GM10266 (cell line): ENCODE data around the gene CNNM1.

Experiments
- DNase-seq: peaks from one replicate; pipeline ENCODE4 v3.0.0; 2012; ENCODE audit errors: extremely low spot score
- CTCF ChIP-seq: IDR thresholded peaks from 2 replicates; pipeline ENCODE4 v1.5.1; 2012; ENCODE audit warnings: mild to moderate bottlenecking, low read depth; ENCODE audit not compliant: control insufficient read depth, insufficient read depth; ENCODE audit errors: missing control alignments

CNNM1 gene

DNA sequence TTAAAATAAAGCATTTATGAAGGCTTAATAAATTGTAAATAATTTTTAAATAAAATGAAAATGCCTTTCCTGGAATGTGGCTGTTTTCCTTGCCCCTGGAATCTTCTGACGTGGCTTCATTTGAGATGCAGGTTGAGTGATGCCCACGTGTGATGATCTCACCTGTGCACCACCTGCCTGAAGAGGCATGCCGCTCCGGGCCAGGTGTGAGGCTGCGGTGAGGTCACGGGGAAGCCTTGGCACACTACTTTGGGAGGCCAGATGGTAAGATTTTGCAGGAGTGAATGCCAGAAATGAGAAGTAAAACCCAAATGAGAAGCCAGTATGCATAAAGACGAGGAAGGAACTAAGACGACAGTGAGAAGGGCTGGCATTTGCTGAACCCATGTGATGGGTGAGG, 65.1 kb downstream of the CNNM1 start:
- no peak for DNase-seq
- no peak for TF ChIP-seq CTCF

DNA sequence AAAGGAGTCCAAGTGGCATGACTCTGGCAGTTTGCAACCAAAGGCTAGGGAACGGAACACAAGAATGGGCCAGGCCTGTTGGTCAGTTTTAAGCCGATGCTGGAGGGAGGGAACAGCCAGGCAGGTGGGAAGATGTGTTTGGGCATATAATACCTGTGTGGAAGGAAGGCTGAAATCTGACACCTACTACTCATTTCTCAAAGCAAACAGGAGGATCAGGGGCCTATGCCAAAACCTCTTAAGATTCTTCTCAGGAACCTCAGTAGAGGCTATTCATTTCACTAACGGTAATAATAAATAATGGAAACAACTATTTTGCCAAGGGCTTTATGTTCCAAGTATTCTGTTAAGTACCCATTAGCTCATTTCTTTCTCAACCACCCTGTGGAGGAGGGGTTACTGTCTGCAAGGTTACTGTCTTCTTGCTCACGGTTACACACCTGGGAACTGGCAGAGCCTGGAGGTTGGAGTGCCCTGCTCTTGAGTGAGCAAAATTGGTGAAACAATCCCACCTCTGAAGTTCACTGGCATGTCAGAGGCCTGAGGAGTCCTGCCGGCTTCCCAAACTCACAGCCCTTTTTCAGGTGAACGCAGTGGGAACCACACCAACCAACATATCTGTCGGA, 65.7 kb downstream of the CNNM1 start:
- no peak for TF ChIP-seq CTCF
- DNase-seq, result no peak

DNA sequence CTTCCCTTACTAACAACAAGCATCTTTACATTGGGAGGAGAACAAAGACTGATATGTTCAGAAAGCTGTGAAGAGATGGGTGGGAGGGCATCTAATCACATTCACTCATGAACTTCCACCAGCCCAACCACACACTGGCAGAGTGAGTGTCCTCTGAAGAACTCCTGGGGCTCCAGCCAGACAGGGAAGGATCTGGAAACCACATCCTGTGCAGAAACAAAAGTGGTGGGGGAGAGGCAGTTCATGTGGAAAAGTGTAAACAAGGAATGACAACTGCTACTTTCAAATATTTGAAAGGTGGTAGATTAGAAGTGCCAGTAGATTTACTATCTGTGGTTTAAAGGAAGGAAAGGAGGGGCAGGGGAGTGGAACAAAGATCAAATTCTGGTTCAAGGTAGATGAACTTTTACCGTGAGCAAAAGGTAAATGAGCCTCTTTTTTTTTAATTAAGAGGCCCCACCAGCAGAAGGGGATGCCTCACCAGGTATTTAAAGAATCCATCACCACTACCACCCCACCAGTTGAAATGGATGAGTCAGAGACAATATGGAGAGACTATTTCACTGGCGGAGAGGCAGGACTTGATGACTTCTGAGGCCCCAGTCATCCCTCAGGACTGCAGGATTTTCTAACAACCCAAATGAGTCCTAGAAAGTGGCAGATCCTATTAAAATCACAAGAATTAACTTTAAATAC, 66.7 kb downstream of the CNNM1 start:
- TF ChIP-seq CTCF, result no peak
- no peak for DNase-seq

- TF ChIP-seq CTCF, result no peak
- no peak for DNase-seq
These were observed 67.3 kb downstream of the CNNM1 start for GRCh38 chr10:99396471-99396870.

- no peak for TF ChIP-seq CTCF
- no peak for DNase-seq
These were observed 70.5 kb downstream of the CNNM1 start for GRCh38 chr10:99399664-99400063.

- no peak for DNase-seq
- no peak for TF ChIP-seq CTCF
These were observed 74.5 kb downstream of the CNNM1 start for GRCh38 chr10:99403674-99404073.

- no peak for DNase-seq
- no peak for TF ChIP-seq CTCF
These were observed 77.0 kb downstream of the CNNM1 start for GRCh38 chr10:99406149-99406548.
